DND-41 (cell line): ENCODE measurements around the gene MAST3.

Experiments
- EZH2 ChIP-seq: IDR thresholded peaks from 3 replicates; pipeline ENCODE4 v1.6.1; 2012; ENCODE audit warnings: borderline replicate concordance, low read depth, mild to moderate bottlenecking, moderate library complexity, low read length, inconsistent platforms; ENCODE audit not compliant: severe bottlenecking
- TF ChIP-seq, protein P1 (sequence below): IDR thresholded peaks from 2 replicates; pipeline ENCODE4 v1.5.1; 2012; ENCODE audit warnings: borderline replicate concordance, low read length, moderate library complexity, mild to moderate bottlenecking; ENCODE audit not compliant: poor library complexity, severe bottlenecking; ENCODE audit errors: extremely low read depth

DNA sequence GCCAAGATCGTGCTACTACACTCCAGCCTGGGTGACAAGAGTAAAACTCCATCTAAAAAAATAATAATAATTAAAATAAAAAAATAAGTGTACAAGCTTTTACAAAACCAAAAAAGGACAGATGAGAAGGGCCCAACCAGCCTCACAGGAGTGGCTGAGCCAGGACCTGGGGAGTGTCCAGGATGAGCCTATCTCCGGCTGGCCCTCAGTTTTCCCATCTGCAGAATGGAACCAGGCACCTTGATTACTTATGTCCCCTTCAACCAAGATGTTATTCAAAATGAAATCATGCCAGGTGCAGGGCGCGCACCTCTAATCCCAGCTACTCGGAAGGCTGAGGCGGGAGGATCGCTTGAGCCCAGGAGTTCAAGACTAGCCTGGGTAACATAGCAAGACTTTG, 66.5 kb downstream of the MAST3 start:
- TF ChIP-seq, protein P1, sequence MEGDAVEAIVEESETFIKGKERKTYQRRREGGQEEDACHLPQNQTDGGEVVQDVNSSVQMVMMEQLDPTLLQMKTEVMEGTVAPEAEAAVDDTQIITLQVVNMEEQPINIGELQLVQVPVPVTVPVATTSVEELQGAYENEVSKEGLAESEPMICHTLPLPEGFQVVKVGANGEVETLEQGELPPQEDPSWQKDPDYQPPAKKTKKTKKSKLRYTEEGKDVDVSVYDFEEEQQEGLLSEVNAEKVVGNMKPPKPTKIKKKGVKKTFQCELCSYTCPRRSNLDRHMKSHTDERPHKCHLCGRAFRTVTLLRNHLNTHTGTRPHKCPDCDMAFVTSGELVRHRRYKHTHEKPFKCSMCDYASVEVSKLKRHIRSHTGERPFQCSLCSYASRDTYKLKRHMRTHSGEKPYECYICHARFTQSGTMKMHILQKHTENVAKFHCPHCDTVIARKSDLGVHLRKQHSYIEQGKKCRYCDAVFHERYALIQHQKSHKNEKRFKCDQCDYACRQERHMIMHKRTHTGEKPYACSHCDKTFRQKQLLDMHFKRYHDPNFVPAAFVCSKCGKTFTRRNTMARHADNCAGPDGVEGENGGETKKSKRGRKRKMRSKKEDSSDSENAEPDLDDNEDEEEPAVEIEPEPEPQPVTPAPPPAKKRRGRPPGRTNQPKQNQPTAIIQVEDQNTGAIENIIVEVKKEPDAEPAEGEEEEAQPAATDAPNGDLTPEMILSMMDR = no peak
- TF ChIP-seq EZH2 = no peak
